ENCODE results near the gene HM13. TPM values are rescaled to one million over a fixed set of nuclear protein-coding genes. Genes with fewer than 3 reads are reported as not detected.
"Not testable (repeated sequence)": the region's sequence is repeated elsewhere in the genome, so short reads cannot be mapped to it uniquely, and the experiment has no call there.

The HM13 gene
- total RNA-seq, 1 donor from 2014 or later, result 44.9 TPM

- peak; percentile 52 for DNase-seq
Measured at GRCh38 chr20:31593221-31594001, 79.2 kb downstream of the HM13 start.

- DNase-seq, result no peak
Measured at GRCh38 chr20:31594002-31594557, 79.8 kb downstream of the HM13 start.

GRCh38 chr20:31594558-31595379, 80.5 kb downstream of the HM13 start:
- peak; percentile 67 for DNase-seq

DNA sequence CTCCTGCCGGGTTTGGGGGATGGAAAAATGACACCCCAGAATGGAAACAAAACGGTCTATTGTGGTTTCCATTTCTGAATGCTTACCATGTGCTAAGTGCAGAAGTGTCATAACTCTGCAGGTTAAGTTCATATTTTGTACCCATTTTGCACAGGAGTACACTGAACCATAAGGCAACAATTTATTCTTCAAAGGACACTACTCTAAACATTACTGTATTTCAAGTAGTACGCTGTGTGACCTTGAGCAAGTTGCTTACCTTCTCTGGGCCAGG, 81.1 kb downstream of the HM13 start:
- DNase-seq, result no peak

DNA sequence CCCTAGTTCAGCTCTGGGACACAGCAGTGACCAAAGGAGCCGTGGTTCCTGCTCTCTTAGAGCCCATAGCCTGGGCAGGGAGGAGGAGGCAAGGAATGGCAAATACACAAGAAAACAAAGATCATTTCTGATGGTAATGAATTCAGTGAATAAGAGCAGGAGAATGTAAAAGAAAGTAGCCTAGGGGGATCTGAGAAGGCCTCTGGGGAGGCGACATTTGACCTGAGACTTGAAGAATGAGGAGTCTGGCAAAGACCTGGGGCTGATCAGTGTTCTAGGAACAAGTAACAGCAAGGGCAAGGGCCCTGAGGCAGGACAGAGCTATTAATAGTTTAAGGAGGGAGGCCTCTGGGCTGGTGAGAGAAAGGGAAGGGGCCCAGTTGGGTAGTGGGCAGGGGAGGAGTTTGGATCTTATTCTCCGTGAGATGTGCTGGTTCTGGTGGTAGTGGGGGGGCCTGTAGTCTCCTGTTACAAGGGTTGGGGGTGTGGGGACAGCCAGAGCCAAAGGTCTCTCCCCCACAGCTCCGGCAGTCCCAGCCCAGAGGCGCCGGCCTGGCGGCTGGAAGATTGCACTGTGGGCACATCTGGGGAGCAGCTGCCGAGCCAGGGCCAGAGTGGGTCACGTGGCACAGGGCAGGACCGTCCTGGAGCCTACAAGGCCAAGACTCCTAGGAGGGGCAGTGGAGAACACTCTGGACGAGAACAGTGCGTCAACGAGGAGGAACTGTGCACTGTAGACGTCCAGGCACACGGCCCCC, 81.6 kb downstream of the HM13 start:
- peak; percentile 32 for DNase-seq

- not testable (repeated sequence) for DNase-seq
Measured at GRCh38 chr20:31596412-31596715, 82.1 kb downstream of the HM13 start.

GRCh38 chr20:31596831-31597480, 82.7 kb downstream of the HM13 start:
- no peak for DNase-seq

DNA sequence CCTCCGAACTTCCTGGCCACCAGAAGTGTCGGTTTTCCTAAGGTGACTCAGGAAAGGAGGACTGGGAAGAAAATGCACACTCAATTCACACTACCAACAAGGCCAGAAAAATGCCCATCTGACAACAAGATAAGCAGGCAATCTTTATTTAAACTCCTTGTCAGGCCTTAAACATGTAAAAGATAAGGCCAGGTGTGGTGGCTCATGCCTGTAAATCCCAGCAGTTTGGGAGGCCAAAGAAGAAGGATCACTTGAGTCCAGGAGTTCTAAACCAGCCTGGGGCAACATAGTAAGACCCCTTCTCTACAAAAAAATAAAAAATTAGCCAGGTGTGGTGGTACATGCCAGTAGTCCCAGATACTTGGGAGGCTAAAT, 83.2 kb downstream of the HM13 start:
- no peak for DNase-seq

DNA sequence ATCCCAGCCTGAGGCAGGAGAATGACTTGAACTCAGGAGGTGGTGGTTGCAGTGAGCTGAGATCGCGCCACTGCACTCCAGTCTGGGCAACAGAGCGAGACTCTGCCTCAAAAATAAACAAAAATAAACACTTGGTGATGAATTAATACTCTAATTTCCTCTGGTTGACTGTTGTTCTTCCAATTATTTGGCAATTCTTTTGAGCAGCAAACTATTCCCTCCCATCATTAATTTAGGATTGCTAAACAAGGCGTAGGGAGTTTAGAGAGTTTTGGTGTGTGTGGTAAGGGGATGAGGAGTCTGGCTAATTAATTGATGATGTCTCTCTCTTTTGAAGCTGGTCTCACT, 88.2 kb downstream of the HM13 start:
- no peak for DNase-seq

DNA sequence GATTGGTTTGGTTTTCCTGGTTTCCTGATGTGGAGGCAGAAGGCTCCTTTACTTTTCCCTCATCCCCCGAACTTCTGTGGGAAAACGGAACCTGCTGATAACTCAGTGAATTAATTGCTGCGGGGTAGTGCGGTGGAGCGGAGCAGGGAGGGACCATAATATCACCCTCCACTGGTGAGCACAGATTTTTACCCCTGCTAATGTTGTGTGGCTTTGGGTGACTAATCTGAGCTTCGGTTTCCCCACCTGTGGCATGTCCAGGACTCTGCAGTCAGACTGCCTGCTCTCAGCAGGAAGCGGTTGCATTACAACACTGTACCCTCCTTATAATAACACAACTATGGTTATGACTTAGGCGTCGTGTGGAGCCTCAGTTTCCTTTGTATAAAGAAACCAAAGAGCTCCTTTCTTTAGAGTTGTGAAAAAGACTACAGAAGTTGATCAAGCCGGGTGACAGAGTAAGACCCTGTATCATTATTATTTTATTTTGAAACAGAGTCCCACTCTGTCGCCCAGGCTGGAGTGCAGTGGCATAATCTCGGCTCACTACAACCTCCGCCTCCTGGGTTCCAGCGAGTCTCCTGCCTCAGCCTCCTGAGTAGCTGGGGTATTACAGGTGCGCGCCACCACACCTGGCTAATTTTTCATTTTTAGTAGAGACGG, 88.7 kb downstream of the HM13 start:
- peak; percentile 71 for DNase-seq

DNA sequence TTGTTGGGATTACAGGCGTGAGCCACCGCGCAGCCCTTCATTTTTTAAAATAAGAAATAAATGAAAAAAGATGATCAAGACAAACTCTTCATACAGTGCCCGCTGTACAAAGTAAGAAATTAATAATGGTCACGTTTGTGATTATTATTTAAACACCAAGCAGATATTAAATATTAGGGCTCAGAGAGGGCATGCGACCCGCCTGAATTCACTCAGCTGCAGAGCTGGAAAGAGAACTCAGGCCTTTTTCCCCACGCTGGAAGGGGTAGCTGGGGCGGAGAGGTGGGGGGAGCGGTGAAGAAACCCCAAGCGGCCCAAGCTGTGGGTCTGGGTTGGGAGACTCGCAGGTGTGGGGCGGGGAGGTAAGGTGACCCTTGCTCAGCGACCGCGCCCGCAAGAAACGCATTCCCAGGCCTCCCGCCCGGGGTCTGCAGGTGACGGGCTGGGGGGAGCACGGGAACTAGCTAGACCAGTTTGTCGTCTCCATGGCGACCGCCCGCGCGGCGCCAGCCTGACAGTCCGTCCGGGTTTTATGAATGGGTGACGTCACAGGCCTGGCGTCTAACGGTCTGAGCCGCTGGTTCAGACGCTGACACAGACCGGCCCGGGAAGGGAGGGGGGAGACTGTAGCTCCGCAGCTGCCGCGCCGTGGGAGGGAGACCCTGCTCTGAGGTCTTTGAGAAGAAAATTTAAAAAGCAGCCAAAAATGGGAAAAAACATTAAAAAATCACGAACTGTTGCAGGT, 89.8 kb downstream of the HM13 start:
- peak; percentile 99 for DNase-seq

DNA sequence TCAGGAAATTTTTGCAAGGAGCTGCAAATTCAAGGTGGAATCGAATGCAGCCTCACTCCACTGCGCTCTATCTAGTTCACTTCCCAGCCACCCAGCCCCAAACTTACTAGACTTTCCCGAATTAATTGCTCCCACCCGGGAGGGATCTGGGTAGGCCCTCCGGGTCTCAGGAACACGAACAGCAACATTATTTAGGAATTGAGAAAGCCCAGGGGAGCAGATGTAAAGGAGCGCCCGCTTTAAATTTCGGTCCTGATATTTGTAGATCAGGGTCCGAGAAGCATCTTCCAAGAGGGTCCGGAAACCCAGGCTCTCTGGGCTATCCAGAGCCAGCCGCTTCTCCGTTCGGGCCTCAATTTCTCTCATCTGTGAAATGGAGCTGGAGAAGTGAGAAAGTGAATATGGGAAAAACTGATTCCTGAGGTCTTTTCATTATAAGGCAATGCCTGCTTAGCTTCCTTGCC, 90.4 kb downstream of the HM13 start:
- DNase-seq, result no peak

DNA sequence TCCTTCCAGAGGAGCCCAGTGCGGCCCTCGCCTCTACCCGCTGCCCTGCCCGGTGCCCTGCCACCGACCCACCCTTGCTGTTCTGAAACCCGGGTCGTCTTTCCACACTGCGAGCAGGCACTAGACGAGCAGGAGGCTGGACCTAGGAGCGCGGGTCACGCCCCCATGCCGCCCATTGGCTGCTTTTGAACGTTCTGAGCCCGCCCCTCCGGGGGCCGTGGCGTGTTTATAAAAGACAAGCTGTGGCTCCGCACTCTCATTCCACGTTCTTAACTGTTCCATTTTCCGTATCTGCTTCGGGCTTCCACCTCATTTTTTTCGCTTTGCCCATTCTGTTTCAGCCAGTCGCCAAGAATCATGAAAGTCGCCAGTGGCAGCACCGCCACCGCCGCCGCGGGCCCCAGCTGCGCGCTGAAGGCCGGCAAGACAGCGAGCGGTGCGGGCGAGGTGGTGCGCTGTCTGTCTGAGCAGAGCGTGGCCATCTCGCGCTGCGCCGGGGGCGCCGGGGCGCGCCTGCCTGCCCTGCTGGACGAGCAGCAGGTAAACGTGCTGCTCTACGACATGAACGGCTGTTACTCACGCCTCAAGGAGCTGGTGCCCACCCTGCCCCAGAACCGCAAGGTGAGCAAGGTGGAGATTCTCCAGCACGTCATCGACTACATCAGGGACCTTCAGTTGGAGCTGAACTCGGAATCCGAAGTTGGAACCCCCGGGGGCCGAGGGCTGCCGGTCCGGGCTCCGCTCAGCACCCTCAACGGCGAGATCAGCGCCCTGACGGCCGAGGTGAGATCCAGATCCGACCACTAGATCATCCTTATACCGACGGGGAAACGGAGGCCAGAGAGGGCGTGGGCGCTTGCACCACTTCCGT, 91.0 kb downstream of the HM13 start, which contains the start of gene ID1:
ID1 (plus strand) TSS at position 259 of the 871 bp plus-strand sequence; CDS start at position 358, 99 bp downstream.
- peak; percentile 98 for DNase-seq

- DNase-seq, result peak; percentile 53
Measured at GRCh38 chr20:31605902-31606803, 91.9 kb downstream of the HM13 start.

DNA sequence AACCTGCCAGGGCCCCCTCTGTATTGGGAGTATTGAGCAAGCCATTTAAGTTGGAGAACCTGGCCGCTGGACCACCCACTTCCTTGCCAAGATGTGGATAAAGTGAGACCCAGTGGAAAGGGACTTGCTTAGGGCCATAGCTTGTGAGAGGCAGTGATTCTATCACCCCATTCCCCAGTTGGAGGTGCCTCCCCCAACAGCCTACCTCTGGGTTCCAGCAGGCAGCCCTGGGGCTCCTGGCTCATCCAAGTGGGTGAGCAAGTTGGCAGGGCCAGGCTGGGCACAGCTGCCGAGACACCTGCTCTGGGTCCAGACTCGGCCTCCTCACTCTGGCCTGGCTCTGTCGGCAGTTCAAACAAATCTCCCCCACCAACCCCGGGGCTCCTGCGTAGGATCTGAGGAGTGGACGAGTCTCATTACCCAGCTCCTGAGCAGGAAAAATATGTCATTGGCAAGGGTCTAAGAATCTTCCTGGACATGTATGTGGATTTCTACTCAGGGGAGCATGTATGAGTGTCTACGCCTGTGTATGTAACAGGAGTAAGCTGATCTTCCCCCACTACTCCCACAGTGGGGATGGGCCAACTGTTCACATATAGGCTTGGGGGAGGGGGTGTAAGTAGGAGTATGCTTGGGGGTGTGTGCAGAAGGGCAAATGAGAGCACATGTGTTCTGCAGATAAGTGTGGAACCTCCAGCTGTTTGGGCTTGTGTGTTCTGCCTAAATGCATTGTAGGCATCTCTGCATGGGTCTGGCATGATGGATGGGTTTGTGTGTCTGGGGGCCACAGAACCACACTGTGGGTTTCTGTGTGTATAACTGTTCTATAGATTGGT, 92.8 kb downstream of the HM13 start:
- peak; percentile 79 for DNase-seq

- DNase-seq, result no peak
Measured at GRCh38 chr20:31607640-31608250, 93.5 kb downstream of the HM13 start.

GRCh38 chr20:31608251-31608945, 94.2 kb downstream of the HM13 start:
- DNase-seq, result peak; percentile 91

Measured in dermis blood vessel endothelial cell (primary cell).